ENCODE results near the gene ADK. TPM values are rescaled to one million over a fixed set of nuclear protein-coding genes. Genes with fewer than 3 reads are reported as not detected.

Gene ADK
- total and polyA plus RNA-seq, 2 experiments from 2014 or later: 39.9 to 53.0 TPM

DNA sequence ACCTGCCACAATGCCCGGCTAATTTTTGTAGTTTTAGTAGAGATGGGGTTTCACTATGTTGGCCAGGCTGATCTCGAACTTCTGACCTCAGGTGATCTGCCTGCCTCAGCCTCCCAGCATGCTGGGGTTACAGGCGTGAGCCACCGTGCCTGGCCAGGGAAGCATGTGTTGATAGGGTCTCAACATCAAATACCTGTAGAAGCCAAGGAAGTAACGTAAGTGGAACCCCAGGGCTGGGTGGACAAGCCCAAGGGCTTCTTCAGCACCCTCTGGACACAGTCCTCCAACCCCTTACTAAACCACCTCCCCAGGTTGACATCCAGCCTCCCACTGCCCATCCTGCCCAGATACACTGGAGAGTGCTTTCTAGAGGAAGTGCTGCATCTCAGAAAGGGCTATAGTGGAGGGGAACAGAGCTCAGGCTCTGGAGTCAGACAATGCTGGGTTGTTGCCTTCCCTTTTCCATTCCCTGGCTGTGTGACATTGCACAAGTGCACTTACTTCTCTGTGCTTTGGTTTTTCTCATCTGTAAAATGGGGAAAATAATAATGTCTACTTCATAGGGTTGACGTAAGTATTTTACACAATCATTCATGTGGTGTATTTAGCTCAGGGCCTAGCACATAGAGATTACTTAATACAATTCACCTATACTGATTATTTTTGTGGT, 601.5 kb downstream of the ADK start:
- Mint-ChIP-seq H3K36me3 (ENCODE audit: low read depth) (no peaks in the 10 kb centered on the region), H3K9me3 (no peaks in the 10 kb centered on the region), H3K4me3 (no peak overlapping the region), H3K27me3 (ENCODE audit: insufficient read depth, low read depth, poor library complexity) (peaks cover 5% of the 10 kb centered on the region), H3K27ac (no peak overlapping the region), H3K4me1 (peaks cover 16% of the 10 kb centered on the region)
- no peak overlapping the region for H3K4me3 ChIP-seq
- no peaks in the 10 kb centered on the region for H3K36me3 ChIP-seq (ENCODE audit: insufficient read depth)
- no peaks in the 10 kb centered on the region for H4K20me1 ChIP-seq (replicated peaks; ENCODE audit: insufficient read depth)
- no peak overlapping the region for H3K4me2 ChIP-seq
- no peaks in the 10 kb centered on the region for H3K27me3 ChIP-seq (ENCODE audit: insufficient read depth)
- H3K9me2 ChIP-seq (ENCODE audit: insufficient read depth): no peaks in the 10 kb centered on the region
- DNase-seq (ENCODE audit: low spot score): no peak
- TF ChIP-seq, protein P1, sequence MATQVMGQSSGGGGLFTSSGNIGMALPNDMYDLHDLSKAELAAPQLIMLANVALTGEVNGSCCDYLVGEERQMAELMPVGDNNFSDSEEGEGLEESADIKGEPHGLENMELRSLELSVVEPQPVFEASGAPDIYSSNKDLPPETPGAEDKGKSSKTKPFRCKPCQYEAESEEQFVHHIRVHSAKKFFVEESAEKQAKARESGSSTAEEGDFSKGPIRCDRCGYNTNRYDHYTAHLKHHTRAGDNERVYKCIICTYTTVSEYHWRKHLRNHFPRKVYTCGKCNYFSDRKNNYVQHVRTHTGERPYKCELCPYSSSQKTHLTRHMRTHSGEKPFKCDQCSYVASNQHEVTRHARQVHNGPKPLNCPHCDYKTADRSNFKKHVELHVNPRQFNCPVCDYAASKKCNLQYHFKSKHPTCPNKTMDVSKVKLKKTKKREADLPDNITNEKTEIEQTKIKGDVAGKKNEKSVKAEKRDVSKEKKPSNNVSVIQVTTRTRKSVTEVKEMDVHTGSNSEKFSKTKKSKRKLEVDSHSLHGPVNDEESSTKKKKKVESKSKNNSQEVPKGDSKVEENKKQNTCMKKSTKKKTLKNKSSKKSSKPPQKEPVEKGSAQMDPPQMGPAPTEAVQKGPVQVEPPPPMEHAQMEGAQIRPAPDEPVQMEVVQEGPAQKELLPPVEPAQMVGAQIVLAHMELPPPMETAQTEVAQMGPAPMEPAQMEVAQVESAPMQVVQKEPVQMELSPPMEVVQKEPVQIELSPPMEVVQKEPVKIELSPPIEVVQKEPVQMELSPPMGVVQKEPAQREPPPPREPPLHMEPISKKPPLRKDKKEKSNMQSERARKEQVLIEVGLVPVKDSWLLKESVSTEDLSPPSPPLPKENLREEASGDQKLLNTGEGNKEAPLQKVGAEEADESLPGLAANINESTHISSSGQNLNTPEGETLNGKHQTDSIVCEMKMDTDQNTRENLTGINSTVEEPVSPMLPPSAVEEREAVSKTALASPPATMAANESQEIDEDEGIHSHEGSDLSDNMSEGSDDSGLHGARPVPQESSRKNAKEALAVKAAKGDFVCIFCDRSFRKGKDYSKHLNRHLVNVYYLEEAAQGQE (IDR thresholded peaks at IDR 0.05; ENCODE audit: unreplicated experiment): no peak
- TF ChIP-seq STAT1 (IDR thresholded peaks at IDR 0.05; ENCODE audit: unreplicated experiment) (no peak), EZH2phosphoT487 (IDR thresholded peaks at IDR 0.05; ENCODE audit: unreplicated experiment) (no peak), EZH2 (IDR thresholded peaks at IDR 0.05; ENCODE audit: low read depth, unreplicated experiment) (no peak), NANOG (IDR thresholded peaks at IDR 0.05; ENCODE audit: borderline replicate concordance) (no peak), CREB1 (CRISPR knock-in tag; IDR thresholded peaks at IDR 0.05; ENCODE audit: low read depth) (no peak), ZNF114 (CRISPR knock-in tag; IDR thresholded peaks at IDR 0.05) (no peak), POLR2AphosphoS5 (IDR thresholded peaks at IDR 0.05; ENCODE audit: low read depth) (no peak), JUNB (IDR thresholded peaks at IDR 0.05; ENCODE audit: unreplicated experiment) (no peak), ZNF331 (CRISPR knock-in tag; IDR thresholded peaks at IDR 0.05; ENCODE audit: low read depth) (no peak)
- TF ChIP-seq, protein P2, sequence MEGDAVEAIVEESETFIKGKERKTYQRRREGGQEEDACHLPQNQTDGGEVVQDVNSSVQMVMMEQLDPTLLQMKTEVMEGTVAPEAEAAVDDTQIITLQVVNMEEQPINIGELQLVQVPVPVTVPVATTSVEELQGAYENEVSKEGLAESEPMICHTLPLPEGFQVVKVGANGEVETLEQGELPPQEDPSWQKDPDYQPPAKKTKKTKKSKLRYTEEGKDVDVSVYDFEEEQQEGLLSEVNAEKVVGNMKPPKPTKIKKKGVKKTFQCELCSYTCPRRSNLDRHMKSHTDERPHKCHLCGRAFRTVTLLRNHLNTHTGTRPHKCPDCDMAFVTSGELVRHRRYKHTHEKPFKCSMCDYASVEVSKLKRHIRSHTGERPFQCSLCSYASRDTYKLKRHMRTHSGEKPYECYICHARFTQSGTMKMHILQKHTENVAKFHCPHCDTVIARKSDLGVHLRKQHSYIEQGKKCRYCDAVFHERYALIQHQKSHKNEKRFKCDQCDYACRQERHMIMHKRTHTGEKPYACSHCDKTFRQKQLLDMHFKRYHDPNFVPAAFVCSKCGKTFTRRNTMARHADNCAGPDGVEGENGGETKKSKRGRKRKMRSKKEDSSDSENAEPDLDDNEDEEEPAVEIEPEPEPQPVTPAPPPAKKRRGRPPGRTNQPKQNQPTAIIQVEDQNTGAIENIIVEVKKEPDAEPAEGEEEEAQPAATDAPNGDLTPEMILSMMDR (conservative IDR thresholded peaks at IDR 0.05; ENCODE audit: low read depth in 2 of 2): no peak
- TF ChIP-seq, protein P3, sequence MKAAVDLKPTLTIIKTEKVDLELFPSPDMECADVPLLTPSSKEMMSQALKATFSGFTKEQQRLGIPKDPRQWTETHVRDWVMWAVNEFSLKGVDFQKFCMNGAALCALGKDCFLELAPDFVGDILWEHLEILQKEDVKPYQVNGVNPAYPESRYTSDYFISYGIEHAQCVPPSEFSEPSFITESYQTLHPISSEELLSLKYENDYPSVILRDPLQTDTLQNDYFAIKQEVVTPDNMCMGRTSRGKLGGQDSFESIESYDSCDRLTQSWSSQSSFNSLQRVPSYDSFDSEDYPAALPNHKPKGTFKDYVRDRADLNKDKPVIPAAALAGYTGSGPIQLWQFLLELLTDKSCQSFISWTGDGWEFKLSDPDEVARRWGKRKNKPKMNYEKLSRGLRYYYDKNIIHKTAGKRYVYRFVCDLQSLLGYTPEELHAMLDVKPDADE (IDR thresholded peaks at IDR 0.05): no peak
- TF ChIP-seq, protein P4, sequence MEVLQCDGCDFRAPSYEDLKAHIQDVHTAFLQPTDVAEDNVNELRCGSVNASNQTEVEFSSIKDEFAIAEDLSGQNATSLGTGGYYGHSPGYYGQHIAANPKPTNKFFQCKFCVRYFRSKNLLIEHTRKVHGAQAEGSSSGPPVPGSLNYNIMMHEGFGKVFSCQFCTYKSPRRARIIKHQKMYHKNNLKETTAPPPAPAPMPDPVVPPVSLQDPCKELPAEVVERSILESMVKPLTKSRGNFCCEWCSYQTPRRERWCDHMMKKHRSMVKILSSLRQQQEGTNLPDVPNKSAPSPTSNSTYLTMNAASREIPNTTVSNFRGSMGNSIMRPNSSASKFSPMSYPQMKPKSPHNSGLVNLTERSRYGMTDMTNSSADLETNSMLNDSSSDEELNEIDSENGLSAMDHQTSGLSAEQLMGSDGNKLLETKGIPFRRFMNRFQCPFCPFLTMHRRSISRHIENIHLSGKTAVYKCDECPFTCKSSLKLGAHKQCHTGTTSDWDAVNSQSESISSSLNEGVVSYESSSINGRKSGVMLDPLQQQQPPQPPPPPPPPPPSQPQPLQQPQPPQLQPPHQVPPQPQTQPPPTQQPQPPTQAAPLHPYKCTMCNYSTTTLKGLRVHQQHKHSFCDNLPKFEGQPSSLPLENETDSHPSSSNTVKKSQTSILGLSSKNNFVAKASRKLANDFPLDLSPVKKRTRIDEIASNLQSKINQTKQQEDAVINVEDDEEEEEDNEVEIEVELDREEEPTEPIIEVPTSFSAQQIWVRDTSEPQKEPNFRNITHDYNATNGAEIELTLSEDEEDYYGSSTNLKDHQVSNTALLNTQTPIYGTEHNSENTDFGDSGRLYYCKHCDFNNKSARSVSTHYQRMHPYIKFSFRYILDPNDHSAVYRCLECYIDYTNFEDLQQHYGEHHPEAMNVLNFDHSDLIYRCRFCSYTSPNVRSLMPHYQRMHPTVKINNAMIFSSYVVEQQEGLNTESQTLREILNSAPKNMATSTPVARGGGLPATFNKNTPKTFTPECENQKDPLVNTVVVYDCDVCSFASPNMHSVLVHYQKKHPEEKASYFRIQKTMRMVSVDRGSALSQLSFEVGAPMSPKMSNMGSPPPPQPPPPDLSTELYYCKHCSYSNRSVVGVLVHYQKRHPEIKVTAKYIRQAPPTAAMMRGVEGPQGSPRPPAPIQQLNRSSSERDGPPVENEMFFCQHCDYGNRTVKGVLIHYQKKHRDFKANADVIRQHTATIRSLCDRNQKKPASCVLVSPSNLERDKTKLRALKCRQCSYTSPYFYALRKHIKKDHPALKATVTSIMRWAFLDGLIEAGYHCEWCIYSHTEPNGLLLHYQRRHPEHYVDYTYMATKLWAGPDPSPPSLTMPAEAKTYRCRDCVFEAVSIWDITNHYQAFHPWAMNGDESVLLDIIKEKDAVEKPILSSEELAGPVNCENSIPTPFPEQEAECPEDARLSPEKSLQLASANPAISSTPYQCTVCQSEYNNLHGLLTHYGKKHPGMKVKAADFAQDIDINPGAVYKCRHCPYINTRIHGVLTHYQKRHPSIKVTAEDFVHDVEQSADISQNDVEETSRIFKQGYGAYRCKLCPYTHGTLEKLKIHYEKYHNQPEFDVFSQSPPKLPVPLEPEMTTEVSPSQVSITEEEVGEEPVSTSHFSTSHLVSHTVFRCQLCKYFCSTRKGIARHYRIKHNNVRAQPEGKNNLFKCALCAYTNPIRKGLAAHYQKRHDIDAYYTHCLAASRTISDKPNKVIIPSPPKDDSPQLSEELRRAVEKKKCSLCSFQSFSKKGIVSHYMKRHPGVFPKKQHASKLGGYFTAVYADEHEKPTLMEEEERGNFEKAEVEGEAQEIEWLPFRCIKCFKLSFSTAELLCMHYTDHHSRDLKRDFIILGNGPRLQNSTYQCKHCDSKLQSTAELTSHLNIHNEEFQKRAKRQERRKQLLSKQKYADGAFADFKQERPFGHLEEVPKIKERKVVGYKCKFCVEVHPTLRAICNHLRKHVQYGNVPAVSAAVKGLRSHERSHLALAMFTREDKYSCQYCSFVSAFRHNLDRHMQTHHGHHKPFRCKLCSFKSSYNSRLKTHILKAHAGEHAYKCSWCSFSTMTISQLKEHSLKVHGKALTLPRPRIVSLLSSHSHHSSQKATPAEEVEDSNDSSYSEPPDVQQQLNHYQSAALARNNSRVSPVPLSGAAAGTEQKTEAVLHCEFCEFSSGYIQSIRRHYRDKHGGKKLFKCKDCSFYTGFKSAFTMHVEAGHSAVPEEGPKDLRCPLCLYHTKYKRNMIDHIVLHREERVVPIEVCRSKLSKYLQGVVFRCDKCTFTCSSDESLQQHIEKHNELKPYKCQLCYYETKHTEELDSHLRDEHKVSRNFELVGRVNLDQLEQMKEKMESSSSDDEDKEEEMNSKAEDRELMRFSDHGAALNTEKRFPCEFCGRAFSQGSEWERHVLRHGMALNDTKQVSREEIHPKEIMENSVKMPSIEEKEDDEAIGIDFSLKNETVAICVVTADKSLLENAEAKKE (CRISPR knock-in tag; IDR thresholded peaks at IDR 0.05): no peak
- H3K27ac ChIP-seq (ENCODE audit: low read depth): no peak overlapping the region
- ATAC-seq: no peak
- H3F3A ChIP-seq (replicated peaks; ENCODE audit: low read depth): no peaks in the 10 kb centered on the region
- peak overlapping the region; percentile 94 for H2AFZ ChIP-seq
- peaks cover 6% of the 10 kb centered on the region; the same call in 1 of the 2 replicates for H3K4me1 ChIP-seq (ENCODE audit: insufficient read depth)
- no peaks in the 10 kb centered on the region for H3K79me2 ChIP-seq (replicated peaks; ENCODE audit: insufficient read depth)
